ENCODE results near the gene B3GNT5. TPM values are rescaled to one million over a fixed set of nuclear protein-coding genes. Genes with fewer than 3 reads are reported as not detected.

The B3GNT5 gene
- total and polyA plus RNA-seq, 2 experiments from 2014 or later, result 0.69 to 1.7 TPM

DNA sequence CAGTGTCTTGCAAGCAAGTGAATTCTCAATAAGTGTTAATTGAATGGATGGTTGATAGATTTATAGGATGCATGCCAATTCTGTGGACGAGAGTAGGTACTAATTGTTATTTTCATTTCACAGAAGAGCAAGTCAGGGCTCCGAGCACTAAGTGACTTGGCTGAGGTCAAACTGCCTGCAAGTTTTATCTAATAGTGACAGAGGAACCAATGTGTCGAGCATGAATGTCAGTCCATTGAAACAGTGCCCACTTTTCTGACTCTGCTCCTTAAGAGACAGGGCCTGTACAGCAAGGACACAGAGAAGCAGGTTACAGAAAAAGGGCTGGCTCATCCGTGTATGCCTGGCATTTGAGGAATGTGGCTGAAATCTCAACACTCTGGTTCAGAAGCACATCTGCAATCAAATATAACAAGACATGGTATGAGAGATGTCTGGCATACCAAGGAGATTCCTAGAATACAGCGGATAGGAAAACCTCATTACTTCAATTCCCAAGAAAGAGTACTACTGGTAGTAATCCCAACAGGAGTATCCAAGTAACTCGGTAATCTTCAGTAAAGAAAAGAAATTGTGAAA lies 6.0 kb upstream of the B3GNT5 start:
- Histone ChIP-seq H3K27ac (no peak overlapping the region), H3K4me1 (ENCODE audit: low read depth) (no peaks in the 10 kb centered on the region), H3K36me3 (peaks cover 6% of the 10 kb centered on the region), H3K4me3 (no peak overlapping the region), H3K9me3 (ENCODE audit: low read depth) (peaks cover 2% of the 10 kb centered on the region), H3K27me3 (peaks cover 5% of the 10 kb centered on the region)
- TF ChIP-seq, protein P1, sequence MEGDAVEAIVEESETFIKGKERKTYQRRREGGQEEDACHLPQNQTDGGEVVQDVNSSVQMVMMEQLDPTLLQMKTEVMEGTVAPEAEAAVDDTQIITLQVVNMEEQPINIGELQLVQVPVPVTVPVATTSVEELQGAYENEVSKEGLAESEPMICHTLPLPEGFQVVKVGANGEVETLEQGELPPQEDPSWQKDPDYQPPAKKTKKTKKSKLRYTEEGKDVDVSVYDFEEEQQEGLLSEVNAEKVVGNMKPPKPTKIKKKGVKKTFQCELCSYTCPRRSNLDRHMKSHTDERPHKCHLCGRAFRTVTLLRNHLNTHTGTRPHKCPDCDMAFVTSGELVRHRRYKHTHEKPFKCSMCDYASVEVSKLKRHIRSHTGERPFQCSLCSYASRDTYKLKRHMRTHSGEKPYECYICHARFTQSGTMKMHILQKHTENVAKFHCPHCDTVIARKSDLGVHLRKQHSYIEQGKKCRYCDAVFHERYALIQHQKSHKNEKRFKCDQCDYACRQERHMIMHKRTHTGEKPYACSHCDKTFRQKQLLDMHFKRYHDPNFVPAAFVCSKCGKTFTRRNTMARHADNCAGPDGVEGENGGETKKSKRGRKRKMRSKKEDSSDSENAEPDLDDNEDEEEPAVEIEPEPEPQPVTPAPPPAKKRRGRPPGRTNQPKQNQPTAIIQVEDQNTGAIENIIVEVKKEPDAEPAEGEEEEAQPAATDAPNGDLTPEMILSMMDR (IDR thresholded peaks at IDR 0.05; ENCODE audit: low read depth, low read length), result no peak
- DNase-seq (ENCODE audit: low read depth in 1 of 2, low spot score in 1 of 2), result peak in 1 of 2 donors; percentile 37

GRCh38 chr3:183249006-183249718 lies 3.9 kb upstream of the B3GNT5 start:
- peaks cover 6% of the 10 kb centered on the region for H3K36me3 ChIP-seq
- TF ChIP-seq, protein P1 (IDR thresholded peaks at IDR 0.05; ENCODE audit: low read depth, low read length), result no peak
- no peak for DNase-seq (ENCODE audit: low read depth in 1 of 2, low spot score in 1 of 2)
- no peak overlapping the region for H3K4me3 ChIP-seq
- H3K27me3 ChIP-seq, result peaks cover 24% of the 10 kb centered on the region
- no peak overlapping the region for H3K27ac ChIP-seq
- no peaks in the 10 kb centered on the region for H3K9me3 ChIP-seq (ENCODE audit: low read depth)
- no peaks in the 10 kb centered on the region for H3K4me1 ChIP-seq (ENCODE audit: low read depth)

- H3K4me3 ChIP-seq, result peak overlapping the region; percentile 56
Measured at GRCh38 chr3:183252118-183252782, 803 bp upstream of the B3GNT5 start.

DNA sequence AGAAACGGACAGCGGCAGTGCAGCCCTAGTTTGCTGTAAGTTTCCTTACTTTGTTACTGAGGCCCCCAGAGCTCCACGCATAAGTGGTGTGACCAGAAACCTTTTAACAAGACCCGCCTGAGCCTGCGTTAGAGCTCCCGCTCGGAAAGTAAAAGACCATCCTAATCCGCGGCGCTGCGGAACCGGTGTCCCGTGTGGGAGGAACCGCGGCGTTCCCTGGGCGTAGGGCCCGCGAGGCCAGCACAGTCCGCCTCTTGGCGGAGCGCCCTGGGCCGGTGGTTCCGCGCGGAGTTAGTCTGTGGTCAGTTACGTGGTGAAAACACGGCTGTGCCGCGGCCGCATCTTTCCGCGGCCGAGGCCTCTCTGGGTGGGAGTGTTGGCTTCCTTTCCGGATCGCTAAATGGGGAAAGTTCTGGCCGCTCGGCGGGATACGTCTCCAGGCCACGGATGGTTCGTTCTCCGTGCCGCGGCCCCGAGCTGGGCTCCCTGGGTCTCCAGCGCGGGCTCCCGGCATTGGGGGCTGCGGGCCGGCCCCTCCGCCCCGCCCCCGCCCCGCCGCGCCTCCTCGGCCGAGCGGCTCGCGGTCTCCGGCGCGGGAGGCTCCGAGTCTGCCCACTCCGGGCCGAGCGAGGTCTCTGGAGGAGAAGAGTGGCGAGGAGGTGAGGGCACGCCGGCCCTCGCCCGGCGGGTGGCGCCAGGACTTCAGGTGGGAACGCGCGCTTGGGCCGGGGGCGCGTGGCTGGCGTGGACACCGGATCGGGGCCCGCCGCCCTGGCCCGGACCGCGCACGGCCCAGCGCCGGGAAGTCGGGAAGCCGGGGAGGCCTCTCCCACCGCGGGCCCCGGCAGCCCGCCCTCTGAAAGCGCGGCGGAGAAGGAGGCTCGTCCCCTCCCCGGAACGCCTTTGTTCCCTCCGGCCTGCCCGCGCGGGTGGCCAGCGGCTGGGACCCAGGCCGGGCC lies 754 bp downstream of the B3GNT5 start:
- no peak overlapping the region for H3K27ac ChIP-seq
- peak; percentile 45 to 86 for DNase-seq (ENCODE audit: low read depth in 1 of 2, low spot score in 1 of 2)
- H3K4me3 ChIP-seq, result peak overlapping the region; percentile 56
- no peaks in the 10 kb centered on the region for H3K4me1 ChIP-seq (ENCODE audit: low read depth)
- TF ChIP-seq, protein P1 (IDR thresholded peaks at IDR 0.05; ENCODE audit: low read depth, low read length), result no peak
- no peaks in the 10 kb centered on the region for H3K36me3 ChIP-seq
- H3K9me3 ChIP-seq (ENCODE audit: low read depth), result no peaks in the 10 kb centered on the region
- H3K27me3 ChIP-seq, result peaks cover 46% of the 10 kb centered on the region

More at GRCh38 chr3:183252118-183252782, 803 bp upstream of the B3GNT5 start:
- Histone ChIP-seq H3K27me3 (peaks cover 46% of the 10 kb centered on the region), H3K4me1 (ENCODE audit: low read depth) (no peaks in the 10 kb centered on the region), H3K27ac (no peak overlapping the region), H3K36me3 (peaks cover under 1% of the 10 kb centered on the region), H3K9me3 (ENCODE audit: low read depth) (no peaks in the 10 kb centered on the region)
- no peak for DNase-seq (ENCODE audit: low read depth in 1 of 2, low spot score in 1 of 2)
- TF ChIP-seq, protein P1 (IDR thresholded peaks at IDR 0.05; ENCODE audit: low read depth, low read length), result no peak
